Activated CD8-positive, alpha-beta memory T cell treated with anti-CD3 and anti-CD28 coated beads for 4 hours (primary cell): ENCODE results near the gene BTN1A1.
"Not testable (repeated sequence)": the region's sequence is repeated elsewhere in the genome, so short reads cannot be mapped to it uniquely, and the experiment has no call there.

Experiments
- DNase-seq, 2 donors: peaks; one replicate each; pipeline ENCODE4 v3.0.0-alpha.2; 2020; ENCODE audit warnings: low read depth in 2 of 2

The BTN1A1 gene

DNA sequence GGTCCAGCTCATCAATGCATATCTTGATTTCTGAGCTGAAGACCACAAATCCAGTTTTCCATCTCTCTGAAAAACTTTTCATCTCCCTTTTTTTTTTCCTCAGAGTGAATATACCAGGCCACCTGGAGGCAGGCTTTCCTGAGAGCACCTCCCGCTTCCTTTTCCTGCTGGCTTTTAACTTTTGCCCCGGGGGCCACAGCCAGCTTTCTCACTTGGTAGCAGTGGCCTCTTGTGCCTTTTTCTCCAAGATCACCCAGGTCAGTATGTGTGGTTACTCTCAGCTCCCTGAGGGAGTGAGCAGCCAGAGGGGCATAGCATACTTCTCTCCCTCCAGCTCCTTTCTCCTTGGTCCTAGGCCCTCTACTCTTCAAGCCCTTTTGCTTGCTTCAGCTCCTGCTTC, at the start of gene BTN1A1:
BTN1A1 (plus strand) TSS at position 202 of the 400 bp plus-strand sequence. CDS start 984 bp downstream, outside the sequence.
- DNase-seq: no peak

GRCh38 chr6:26452631-26453235, 47.4 kb upstream of the BTN1A1 start:
- no peak for DNase-seq

- DNase-seq: no peak
Measured at GRCh38 chr6:26454631-26455030, 45.5 kb upstream of the BTN1A1 start.

GRCh38 chr6:26455357-26455970, 44.6 kb upstream of the BTN1A1 start:
- DNase-seq: no peak

DNA sequence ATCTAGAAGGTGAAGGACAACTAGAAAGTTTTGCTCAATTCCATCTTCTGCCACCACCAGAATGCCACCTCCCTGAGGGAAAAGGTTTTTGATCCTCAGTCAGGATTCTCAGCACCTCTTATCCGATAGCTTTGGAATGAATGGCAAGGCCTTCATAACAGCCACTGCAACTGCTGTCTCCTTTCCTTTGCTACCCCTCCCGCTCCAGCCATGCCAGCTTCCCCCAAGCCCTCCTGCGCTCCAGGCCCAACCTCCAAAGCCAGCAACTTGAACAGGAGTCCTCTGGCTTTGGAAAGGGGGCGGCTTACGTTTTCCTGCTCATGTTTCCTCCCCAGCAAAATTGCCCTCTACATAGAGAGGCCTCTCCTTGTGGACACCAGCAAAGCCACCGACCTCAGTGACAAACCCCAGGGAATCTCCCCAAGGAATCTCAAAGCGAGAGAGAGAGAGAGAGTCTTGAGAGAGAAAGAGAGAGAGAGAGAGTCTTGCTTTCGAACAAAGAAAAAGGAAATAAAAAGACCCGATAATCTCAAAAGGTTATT, 42.8 kb upstream of the BTN1A1 start:
- DNase-seq: no peak

GRCh38 chr6:26457806-26458688, 42.1 kb upstream of the BTN1A1 start, which contains the start of gene BTN2A1:
Gene BTN2A1 (plus strand): TSS chr6:26457955. CDS start chr6:26458637, 682 bp downstream.
- peak in 1 of 2 donors; percentile 54 for DNase-seq

GRCh38 chr6:26459023-26459810, 40.9 kb upstream of the BTN1A1 start:
- DNase-seq: no peak

DNA sequence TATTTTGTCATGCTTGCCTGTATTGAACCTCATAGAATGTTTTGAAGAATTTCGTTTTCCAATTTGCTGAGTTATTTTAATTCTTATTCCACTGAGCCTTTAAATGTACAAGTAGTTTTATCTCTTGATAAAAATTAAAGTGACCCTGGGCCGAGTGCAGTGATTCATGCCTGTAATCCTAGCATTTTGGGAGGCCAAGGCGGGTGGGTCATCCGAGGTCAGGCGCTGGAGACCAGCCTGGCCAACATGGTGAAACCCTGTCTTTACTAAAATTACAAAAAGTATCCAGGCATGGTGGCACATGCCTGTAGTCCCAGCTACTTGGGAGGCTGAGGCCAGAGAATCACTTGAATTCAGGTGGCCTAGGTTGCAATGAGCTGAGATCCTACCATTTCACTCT, 38.8 kb upstream of the BTN1A1 start:
- DNase-seq: not testable (repeated sequence)

DNA sequence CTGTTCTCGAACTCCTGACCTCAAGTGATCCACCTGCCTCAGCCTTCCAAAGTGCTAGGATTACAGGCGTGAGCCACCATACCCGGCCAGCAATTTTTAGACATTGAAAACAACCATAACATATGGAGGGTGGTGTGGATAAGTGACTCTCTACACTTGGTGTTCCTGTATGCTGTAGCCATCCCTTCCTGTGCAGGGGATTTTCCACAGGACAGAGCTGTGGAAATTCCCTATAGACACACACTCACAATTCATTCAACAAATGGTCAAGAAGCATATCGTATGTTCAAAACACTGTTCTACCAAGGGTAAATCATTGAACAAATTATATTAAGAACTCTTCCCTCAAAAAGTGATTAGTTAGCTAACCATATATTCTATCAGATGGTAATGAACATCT, 36.1 kb upstream of the BTN1A1 start:
- DNase-seq: no peak

DNA sequence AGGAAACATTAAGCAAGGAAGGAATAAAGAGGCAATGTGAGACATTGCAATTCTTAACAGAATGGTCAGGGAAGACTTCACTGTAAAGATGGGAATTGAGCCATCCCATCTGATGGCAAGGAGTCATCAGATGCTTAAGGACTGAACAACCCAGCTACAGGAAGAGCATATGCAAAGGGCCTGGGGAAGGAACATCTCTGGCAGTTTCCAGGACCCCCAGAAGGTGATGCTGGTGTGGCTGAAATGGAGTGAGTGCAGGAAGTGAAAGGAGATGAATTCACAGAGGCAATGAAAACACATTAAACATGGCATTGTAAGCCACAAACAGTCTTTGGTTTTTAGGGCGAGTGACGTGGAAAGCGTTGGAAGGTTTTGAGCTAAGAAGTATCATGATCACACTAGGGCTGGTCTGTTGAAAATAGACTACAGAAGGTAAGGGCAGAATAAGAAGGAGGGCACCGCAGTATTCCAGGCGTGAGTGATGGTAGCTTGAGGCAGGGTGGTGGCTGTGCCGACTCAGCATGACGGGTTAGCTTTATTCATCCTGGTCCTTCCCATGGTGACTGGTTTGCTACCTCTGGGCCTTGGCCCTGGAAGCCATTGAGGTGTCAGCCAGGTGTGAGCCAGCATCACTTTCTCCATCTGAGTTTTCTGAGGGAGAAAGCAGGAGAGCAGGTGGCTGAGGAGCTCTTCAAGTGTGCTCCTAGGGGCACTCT, 35.5 kb upstream of the BTN1A1 start:
- DNase-seq: no peak

DNA sequence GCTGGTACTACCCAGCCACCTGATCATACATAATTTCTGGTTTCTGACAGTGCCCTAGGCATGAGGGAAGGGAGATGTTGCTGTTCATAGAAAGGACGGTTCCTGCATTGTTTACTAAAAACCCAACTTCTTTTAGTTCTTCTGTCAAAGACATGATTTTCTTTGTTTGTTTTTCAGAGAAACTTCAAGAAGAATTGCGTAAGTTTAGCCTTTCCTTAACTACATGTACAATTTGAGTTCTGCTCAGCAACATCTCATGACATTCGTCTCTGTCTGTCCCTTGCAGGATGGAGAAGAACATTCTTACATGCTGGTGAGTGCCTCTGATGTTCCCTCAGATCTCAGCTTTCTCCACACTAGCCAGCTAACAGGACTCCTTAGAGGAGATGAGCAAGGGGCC, 34.3 kb upstream of the BTN1A1 start:
- DNase-seq: no peak

GRCh38 chr6:26468829-26469228, 31.3 kb upstream of the BTN1A1 start:
- no peak for DNase-seq

GRCh38 chr6:26470643-26471042, 29.5 kb upstream of the BTN1A1 start:
- DNase-seq: no peak

DNA sequence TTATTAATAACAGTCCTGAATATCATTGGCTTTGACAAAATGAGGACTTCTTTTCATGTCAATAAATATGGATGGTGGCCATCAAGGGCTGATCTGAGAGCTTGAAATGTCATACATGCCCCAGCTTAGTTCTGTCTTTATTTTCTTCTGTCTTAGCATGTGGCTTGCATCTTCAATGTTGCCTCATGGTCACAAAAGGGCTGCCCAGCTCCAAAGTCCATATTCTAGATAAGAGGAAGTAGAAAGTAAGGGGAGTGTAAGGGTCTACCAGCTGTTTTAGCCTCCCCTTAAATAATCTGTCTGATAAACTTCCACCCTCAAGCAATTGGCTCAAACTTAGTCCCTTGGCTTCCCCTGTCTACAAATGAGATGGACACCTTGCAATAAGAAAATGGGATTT, 28.1 kb upstream of the BTN1A1 start:
- DNase-seq: no peak

- no peak for DNase-seq
Measured at GRCh38 chr6:26472549-26473290, 27.4 kb upstream of the BTN1A1 start.

DNA sequence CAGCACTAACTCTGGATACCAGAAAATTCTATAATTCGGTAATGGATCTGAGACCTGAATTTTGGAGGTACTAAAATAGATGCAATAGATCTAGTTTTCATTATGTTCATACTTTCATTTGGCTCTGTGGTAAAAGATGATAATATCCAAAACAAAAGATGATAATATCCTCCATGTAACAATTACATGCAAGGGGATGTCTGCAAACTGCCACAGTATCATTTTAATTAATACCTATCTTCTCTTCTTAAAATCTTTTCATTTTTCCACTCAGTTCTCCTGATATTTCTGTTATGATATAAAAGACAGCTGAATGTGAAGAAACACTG, 26.7 kb upstream of the BTN1A1 start:
- no peak for DNase-seq

GRCh38 chr6:26473758-26474438, 26.2 kb upstream of the BTN1A1 start:
- peak; percentile 56 to 72 for DNase-seq

GRCh38 chr6:26474439-26474881, 25.6 kb upstream of the BTN1A1 start:
- DNase-seq: no peak

DNA sequence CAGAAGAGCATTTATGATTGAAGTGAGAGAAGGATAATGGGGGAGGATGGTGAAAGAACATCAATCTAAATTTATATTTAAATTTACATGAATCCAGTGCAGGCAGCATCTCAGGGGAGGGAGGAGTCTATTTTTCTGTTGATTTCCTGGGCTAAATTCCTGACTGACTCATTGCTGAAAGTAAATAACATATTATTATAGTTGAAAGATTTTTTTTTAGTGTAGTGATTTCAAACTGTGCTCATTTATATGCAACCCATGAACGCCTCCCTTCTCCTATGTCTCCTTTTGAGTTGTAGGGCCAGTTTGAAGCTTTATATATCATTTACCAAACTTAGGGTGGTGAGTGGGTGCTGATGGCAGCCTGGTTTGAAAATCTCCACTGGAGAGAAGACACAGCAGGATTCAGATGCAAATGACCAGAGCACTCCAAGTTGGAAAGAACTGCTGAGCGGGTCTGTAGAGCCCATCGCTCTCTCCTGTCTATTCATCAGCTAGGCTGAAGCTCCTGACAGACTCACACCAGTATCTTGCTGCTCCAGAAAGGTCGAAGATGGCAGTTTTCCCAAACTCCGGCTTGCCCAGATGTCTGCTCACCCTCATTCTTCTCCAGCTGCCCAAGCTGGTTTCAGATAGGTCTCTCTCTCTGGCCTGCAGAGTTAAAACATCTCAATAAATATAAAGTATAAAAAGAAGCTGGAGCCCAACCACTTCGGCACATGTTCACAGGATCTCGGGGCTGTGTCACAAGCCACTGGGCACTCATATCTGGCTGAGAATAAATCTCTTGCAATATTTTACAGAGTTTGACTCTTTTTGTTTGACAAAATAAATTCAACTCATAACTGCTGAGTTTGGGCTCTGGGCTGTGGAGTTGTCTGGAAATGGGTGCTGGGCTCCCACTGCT, 24.0 kb upstream of the BTN1A1 start:
- no peak for DNase-seq
